Stomach (tissue), 4 donors: ENCODE results near the gene CIDEB.

Experiments
- CTCF ChIP-seq, 7 experiments: fragments of 450-650 bp in 4 of 7; fragments of 200-600 bp in 3 of 7; sonication (generic) in 3 of 7; IDR thresholded peaks; one replicate each; pipeline ENCODE4 v1.5.1; 2016 to 2019; ENCODE audit warnings: antibody characterized with exemption in 7 of 7, control low read depth in 2 of 7, mild to moderate bottlenecking in 1 of 7
- POLR2A ChIP-seq, 4 donors: fragments of 450-650 bp; IDR thresholded peaks; one replicate each; pipeline ENCODE4 v1.6.1; 2016; ENCODE audit warnings: antibody characterized with exemption in 4 of 4, control low read depth in 2 of 4, mild to moderate bottlenecking in 1 of 4, moderate library complexity in 1 of 4

- TF ChIP-seq CTCF (IDR thresholded peaks at IDR 0.05) (no peak), POLR2A (IDR thresholded peaks at IDR 0.05) (no peak)
Observed at GRCh38 chr14:24334431-24335291, 26.9 kb upstream of the CIDEB start, which contains the start of gene ADCY4.
